Astrocyte (in vitro differentiated cells and primary cell): Measurements from ENCODE around the gene HECA. TPM values are rescaled to one million over a fixed set of nuclear protein-coding genes. Genes with fewer than 3 reads are reported as not detected.
A peak's percentile ranks its signal among the peaks of the same experiment; 100 is the strongest.
"Not testable (repeated sequence)": the region's sequence is repeated elsewhere in the genome, so short reads cannot be mapped to it uniquely, and the experiment has no call there.

Experiments used
- DNase-seq: peaks from one replicate; pipeline ENCODE4 v3.0.0-alpha.2; 2010; ENCODE audit warnings: low read depth
- FAIRE-seq: peaks from 2 replicates; lab custom pipeline; 2011; peaks lifted over from hg19 to GRCh38; lab: Jason Lieb, UNC
- H2AFZ ChIP-seq: 2 replicates; pipeline ENCODE4 v1.6.0; 2012; ENCODE audit warnings: low read depth, low read length, inconsistent platforms
- H3K27ac ChIP-seq: 2 replicates; pipeline ENCODE4 v1.5.1; 2011; ENCODE audit warnings: low read depth, low read length, inconsistent platforms
- H3K27me3 ChIP-seq: 2 replicates; pipeline ENCODE4 v1.6.0; 2011; ENCODE audit warnings: low read length, inconsistent platforms; ENCODE audit not compliant: insufficient read depth
- H3K36me3 ChIP-seq: 2 replicates; pipeline ENCODE4 v1.5.1; 2011; ENCODE audit warnings: low read length, inconsistent platforms; ENCODE audit not compliant: insufficient read depth
- H3K4me1 ChIP-seq: 2 replicates; pipeline ENCODE4 v1.5.1; 2011; ENCODE audit warnings: low read length, inconsistent platforms; ENCODE audit not compliant: insufficient read depth
- H3K4me2 ChIP-seq: 2 replicates; pipeline ENCODE4 v1.6.0; 2012; ENCODE audit warnings: low read length, inconsistent platforms
- H3K4me3 ChIP-seq: 2 replicates; pipeline ENCODE4 v1.5.1; 2011; ENCODE audit warnings: low read depth, mild to moderate bottlenecking, low read length, inconsistent platforms; ENCODE audit not compliant: insufficient read depth
- H3K79me2 ChIP-seq: 2 replicates; pipeline ENCODE4 v1.6.0; 2012; ENCODE audit warnings: mild to moderate bottlenecking, low read length, inconsistent platforms; ENCODE audit not compliant: insufficient read depth
- H3K9ac ChIP-seq: 2 replicates; pipeline ENCODE4 v1.6.0; 2012; ENCODE audit warnings: mild to moderate bottlenecking, low read length, inconsistent platforms
- H3K9me3 ChIP-seq: 2 replicates; pipeline ENCODE4 v1.5.1; 2012; ENCODE audit warnings: low read depth, mild to moderate bottlenecking, low read length, inconsistent platforms; ENCODE audit not compliant: insufficient read depth
- H4K20me1 ChIP-seq: 2 replicates; pipeline ENCODE4 v1.6.0; 2012; ENCODE audit warnings: low read length, inconsistent platforms; ENCODE audit not compliant: insufficient read depth
- H3K27ac Mint-ChIP-seq: one replicate; pipeline ENCODE4 v1.8.0; 2021; ENCODE audit warnings: mild to moderate bottlenecking, mixed read lengths; ENCODE audit not compliant: unreplicated experiment
- H3K27me3 Mint-ChIP-seq: one replicate; pipeline ENCODE4 v1.8.0; 2021; ENCODE audit warnings: low read depth, mixed read lengths; ENCODE audit not compliant: unreplicated experiment
- H3K36me3 Mint-ChIP-seq: one replicate; pipeline ENCODE4 v1.8.0; 2021; ENCODE audit warnings: low read depth, mixed read lengths; ENCODE audit not compliant: unreplicated experiment
- H3K4me1 Mint-ChIP-seq: one replicate; pipeline ENCODE4 v1.8.0; 2021; ENCODE audit warnings: low read depth, mixed read lengths; ENCODE audit not compliant: unreplicated experiment
- H3K4me3 Mint-ChIP-seq: one replicate; pipeline ENCODE4 v1.8.0; 2021; ENCODE audit warnings: mild to moderate bottlenecking, moderate library complexity, mixed read lengths; ENCODE audit not compliant: unreplicated experiment
- H3K9me3 Mint-ChIP-seq: one replicate; pipeline ENCODE4 v1.8.0; 2021; ENCODE audit warnings: mild to moderate bottlenecking, mixed read lengths; ENCODE audit not compliant: unreplicated experiment
- CTCF ChIP-seq: IDR thresholded peaks from 2 replicates; pipeline ENCODE4 v1.5.1; 2011; ENCODE audit warnings: low read depth, mild to moderate bottlenecking, inconsistent platforms, low read length, moderate library complexity; ENCODE audit not compliant: insufficient read depth
- EZH2 ChIP-seq: IDR thresholded peaks from 2 replicates; pipeline ENCODE4 v1.6.1; 2012; ENCODE audit warnings: mild to moderate bottlenecking, low read length, inconsistent platforms; ENCODE audit not compliant: insufficient read depth
- total RNA-seq: library from RNA; stranded (reverse); gene quantifications from 2 replicates; pipeline ENCODE4 v1.2.1, GENCODE V29; 2021

The HECA gene
- total RNA-seq, 1 donor from 2014 or later: 11.1 TPM

GRCh38 chr6:139135578-139136545, 982 bp downstream of the HECA start:
- peaks cover 9% of the 10 kb centered on the region for H4K20me1 ChIP-seq
- peak overlapping the region; percentile 60 for H3K27ac ChIP-seq
- Mint-ChIP-seq H3K36me3 (no peaks in the 10 kb centered on the region), H3K4me3 (peak overlapping the region; percentile 94), H3K27me3 (peaks cover 20% of the 10 kb centered on the region), H3K27ac (peak overlapping the region; percentile 91), H3K9me3 (no peaks in the 10 kb centered on the region), H3K4me1 (peaks cover 14% of the 10 kb centered on the region)
- no peak for TF ChIP-seq EZH2
- TF ChIP-seq CTCF: no peak
- DNase-seq (no peak), FAIRE-seq (no peak)
- no peaks in the 10 kb centered on the region for H3K36me3 ChIP-seq
- no peaks in the 10 kb centered on the region for H3K4me1 ChIP-seq
- no peaks in the 10 kb centered on the region for H3K27me3 ChIP-seq
- peaks cover 16% of the 10 kb centered on the region for H3K79me2 ChIP-seq
- H3K9me3 ChIP-seq: no peaks in the 10 kb centered on the region
- peak overlapping the region; percentile 87 for H3K4me3 ChIP-seq
- H3K9ac ChIP-seq: peak overlapping the region; percentile 90
- H3K4me2 ChIP-seq: peak overlapping the region; percentile 92
- H2AFZ ChIP-seq: peak overlapping the region; percentile 90

- Mint-ChIP-seq H3K9me3 (no peaks in the 10 kb centered on the region), H3K36me3 (no peaks in the 10 kb centered on the region), H3K4me1 (peaks cover 14% of the 10 kb centered on the region), H3K27ac (no peak overlapping the region), H3K27me3 (peaks cover 12% of the 10 kb centered on the region), H3K4me3 (no peak overlapping the region)
- H3K9me3 ChIP-seq: no peaks in the 10 kb centered on the region
- no peaks in the 10 kb centered on the region for H3K27me3 ChIP-seq
- no peak for TF ChIP-seq EZH2
- TF ChIP-seq CTCF: no peak
- no peak for DNase-seq
- no peak overlapping the region for H3K4me3 ChIP-seq
- peaks cover 20% of the 10 kb centered on the region for H3K79me2 ChIP-seq
- no peak overlapping the region for H3K27ac ChIP-seq
- no peak overlapping the region for H2AFZ ChIP-seq
- FAIRE-seq: no peak
- no peak overlapping the region for H3K4me2 ChIP-seq
- H3K9ac ChIP-seq: no peak overlapping the region
- peaks cover 9% of the 10 kb centered on the region for H4K20me1 ChIP-seq
- H3K4me1 ChIP-seq: no peaks in the 10 kb centered on the region
- H3K36me3 ChIP-seq: no peaks in the 10 kb centered on the region
These were observed 2.8 kb downstream of the HECA start for GRCh38 chr6:139137706-139138105.

DNA sequence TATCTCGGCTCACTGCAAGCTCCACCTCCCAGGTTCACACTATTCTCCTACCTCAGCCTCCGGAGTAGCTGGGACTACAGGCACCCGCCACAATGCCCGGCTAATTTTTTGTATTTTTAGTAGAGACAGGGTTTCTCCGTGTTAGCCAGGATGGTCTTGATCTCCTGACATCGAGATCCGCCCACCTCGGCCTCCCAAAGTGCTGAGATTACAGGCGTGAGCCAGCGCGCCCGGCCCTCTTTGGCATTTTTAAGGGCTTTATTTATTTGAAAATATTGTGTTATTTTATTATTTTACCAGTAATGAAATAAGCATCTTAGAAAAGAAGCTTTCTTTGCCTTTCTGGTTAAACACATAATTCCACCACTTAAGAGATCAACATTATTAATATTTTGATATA, 6.0 kb downstream of the HECA start:
- H3K4me1 ChIP-seq, H3K9ac ChIP-seq, H3K9me3 Mint-ChIP-seq, H3K4me3 Mint-ChIP-seq, H3K27ac ChIP-seq, H4K20me1 ChIP-seq, H3K4me2 ChIP-seq, H3K36me3 Mint-ChIP-seq, H3K27ac Mint-ChIP-seq, H3K4me3 ChIP-seq, H2AFZ ChIP-seq, H3K27me3 ChIP-seq, H3K27me3 Mint-ChIP-seq, FAIRE-seq, H3K36me3 ChIP-seq, DNase-seq, H3K9me3 ChIP-seq: not testable (repeated sequence)
- H3K79me2 ChIP-seq: peaks cover 22% of the 10 kb centered on the region
- H3K4me1 Mint-ChIP-seq: peaks cover 21% of the 10 kb centered on the region
